ENCODE results near the gene AXIN1.

DNA sequence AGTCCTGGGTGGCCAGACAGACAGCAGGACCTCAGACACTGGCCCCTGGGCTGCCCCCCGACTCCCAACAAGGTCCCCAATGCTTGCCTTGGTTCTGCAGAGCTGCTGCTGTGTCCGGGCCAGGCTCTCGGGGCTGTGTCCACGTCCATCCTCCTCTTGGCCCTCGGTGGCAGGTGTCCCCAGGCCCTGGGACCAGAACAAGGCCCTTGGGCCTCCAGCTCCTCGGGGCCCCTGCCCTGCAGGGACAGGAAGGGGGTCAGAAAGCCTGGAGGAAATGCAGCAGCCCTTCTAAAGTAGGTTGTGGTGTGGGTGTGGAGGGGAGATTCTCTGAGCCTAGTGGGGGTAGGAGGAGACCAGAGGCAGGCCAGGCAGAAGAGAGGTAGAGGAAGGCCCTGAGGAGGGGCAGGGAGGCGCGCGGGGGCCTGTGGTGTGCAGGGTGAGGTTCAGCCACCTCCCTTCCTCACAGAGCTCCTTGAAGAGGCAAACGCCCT, 2.5 kb upstream of the AXIN1 start:
- no peak for TF ChIP-seq EZH2 (optimal IDR thresholded peaks at IDR 0.05; ENCODE audit: low read depth, low read length)
- TF ChIP-seq, protein P1, sequence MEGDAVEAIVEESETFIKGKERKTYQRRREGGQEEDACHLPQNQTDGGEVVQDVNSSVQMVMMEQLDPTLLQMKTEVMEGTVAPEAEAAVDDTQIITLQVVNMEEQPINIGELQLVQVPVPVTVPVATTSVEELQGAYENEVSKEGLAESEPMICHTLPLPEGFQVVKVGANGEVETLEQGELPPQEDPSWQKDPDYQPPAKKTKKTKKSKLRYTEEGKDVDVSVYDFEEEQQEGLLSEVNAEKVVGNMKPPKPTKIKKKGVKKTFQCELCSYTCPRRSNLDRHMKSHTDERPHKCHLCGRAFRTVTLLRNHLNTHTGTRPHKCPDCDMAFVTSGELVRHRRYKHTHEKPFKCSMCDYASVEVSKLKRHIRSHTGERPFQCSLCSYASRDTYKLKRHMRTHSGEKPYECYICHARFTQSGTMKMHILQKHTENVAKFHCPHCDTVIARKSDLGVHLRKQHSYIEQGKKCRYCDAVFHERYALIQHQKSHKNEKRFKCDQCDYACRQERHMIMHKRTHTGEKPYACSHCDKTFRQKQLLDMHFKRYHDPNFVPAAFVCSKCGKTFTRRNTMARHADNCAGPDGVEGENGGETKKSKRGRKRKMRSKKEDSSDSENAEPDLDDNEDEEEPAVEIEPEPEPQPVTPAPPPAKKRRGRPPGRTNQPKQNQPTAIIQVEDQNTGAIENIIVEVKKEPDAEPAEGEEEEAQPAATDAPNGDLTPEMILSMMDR (IDR thresholded peaks at IDR 0.05; ENCODE audit: low read length), result no peak
- TF ChIP-seq EZH2phosphoT487 (IDR thresholded peaks at IDR 0.05; ENCODE audit: low read length), result no peak
